Smooth muscle cell (in vitro differentiated cells): ENCODE data around the gene NANS. TPM values are rescaled to one million over a fixed set of nuclear protein-coding genes. Genes with fewer than 3 reads are reported as not detected.

Source experiments
- DNase-seq: peaks from one replicate; lab custom pipeline; 2025; ENCODE audit not compliant: unreplicated experiment; lab: John Stamatoyannopoulos, UW
- H2AFZ ChIP-seq: fragments of 200-600 bp; sonication (generic); 2 replicates; pipeline ENCODE4 v1.6.0; 2016; ENCODE audit warnings: antibody characterized with exemption, low read depth, mild to moderate bottlenecking
- H3F3A ChIP-seq: fragments of 200-600 bp; sonication (generic); 2 replicates; pipeline ENCODE4 v1.6.0; 2017; ENCODE audit warnings: antibody characterized with exemption, low read depth
- H3K27ac ChIP-seq: fragments of 200-600 bp; sonication (generic); 2 replicates; pipeline ENCODE4 v1.5.1; 2016; ENCODE audit warnings: low read depth, mild to moderate bottlenecking
- H3K27me3 ChIP-seq: fragments of 200-600 bp; sonication (generic); 2 replicates; pipeline ENCODE4 v1.6.1; 2016; ENCODE audit warnings: low read depth, mild to moderate bottlenecking
- H3K36me3 ChIP-seq: fragments of 200-600 bp; sonication (generic); 2 replicates; pipeline ENCODE4 v1.5.1; 2016; ENCODE audit warnings: low read depth
- H3K4me1 ChIP-seq: fragments of 200-600 bp; sonication (generic); 2 replicates; pipeline ENCODE4 v1.5.1; 2016; ENCODE audit warnings: low read depth
- H3K4me2 ChIP-seq: fragments of 200-600 bp; sonication (generic); 2 replicates; pipeline ENCODE4 v1.6.0; 2016; ENCODE audit warnings: mild to moderate bottlenecking
- H3K4me3 ChIP-seq: fragments of 200-600 bp; sonication (generic); 2 replicates; pipeline ENCODE4 v1.5.1; 2016; ENCODE audit warnings: mild to moderate bottlenecking
- H3K79me2 ChIP-seq: fragments of 200-600 bp; sonication (generic); 2 replicates; pipeline ENCODE4 v1.6.0; 2016; ENCODE audit warnings: low read depth, mild to moderate bottlenecking
- H3K9ac ChIP-seq: fragments of 200-600 bp; sonication (generic); 2 replicates; pipeline ENCODE4 v1.6.0; 2016; ENCODE audit warnings: low read depth
- H3K9me3 ChIP-seq: fragments of 200-600 bp; sonication (generic); replicated peaks from 2 replicates; pipeline ENCODE4 v1.5.1; 2016; ENCODE audit warnings: low read depth
- H4K20me1 ChIP-seq: fragments of 200-600 bp; sonication (generic); 2 replicates; pipeline ENCODE4 v1.6.0; 2016; ENCODE audit warnings: low read depth
- CTCF ChIP-seq: fragments of 200-600 bp; sonication (generic); IDR thresholded peaks from 2 replicates; pipeline ENCODE4 v1.5.1; 2017; ENCODE audit warnings: borderline replicate concordance, mild to moderate bottlenecking, antibody characterized with exemption; ENCODE audit not compliant: insufficient read depth, poor library complexity, severe bottlenecking
- WGBS: methylation state at CpG from one replicate; pipeline ENCODE4 v1.1.7; 2016; ENCODE audit warnings: low lambda C conversion rate; 5-methylcytosine and 5-hydroxymethylcytosine counted together
- polyA plus RNA-seq: library from polyadenylated mRNA; unstranded; fragments of >200 nt; fragmentation: Nextera tagmentation; extraction: Ambion mirVana; gene quantifications from 2 replicates; pipeline ENCODE4 v1.2.1, GENCODE V29; 2016
- total RNA-seq: library from RNA; depleted of rRNA; stranded (reverse); fragments of >200 nt; gene quantifications from 2 replicates; pipeline ENCODE4 v1.2.3, GENCODE V29; 2014

Gene NANS
- total and polyA plus RNA-seq, 2 experiments from 2014 or later, result 59.4 to 117 TPM

GRCh38 chr9:98083061-98083501 is 26.5 kb downstream of the NANS start:
- TF ChIP-seq CTCF, result no peak
- peaks cover 9% of the 10 kb centered on the region for H3F3A ChIP-seq
- no peaks in the 10 kb centered on the region for H3K9me3 ChIP-seq
- no peak overlapping the region for H3K27ac ChIP-seq
- no peaks in the 10 kb centered on the region for H3K4me1 ChIP-seq
- no peaks in the 10 kb centered on the region for H3K79me2 ChIP-seq
- H3K36me3 ChIP-seq, result no peaks in the 10 kb centered on the region
- no peak overlapping the region for H3K4me3 ChIP-seq
- no peak overlapping the region for H3K9ac ChIP-seq
- H2AFZ ChIP-seq, result no peak overlapping the region
- DNase-seq, result no peak
- no peak overlapping the region for H3K4me2 ChIP-seq
- peaks cover 5% of the 10 kb centered on the region for H4K20me1 ChIP-seq
- WGBS, result 100% methylated on average over 2 of the region's 2 CpGs
- no peaks in the 10 kb centered on the region for H3K27me3 ChIP-seq

GRCh38 chr9:98083566-98084183 is 27.1 kb downstream of the NANS start:
- no peak for DNase-seq
- Histone ChIP-seq H3K4me3 (no peak overlapping the region), H3K79me2 (no peaks in the 10 kb centered on the region), H3K27ac (no peak overlapping the region), H3K36me3 (no peaks in the 10 kb centered on the region), H4K20me1 (peaks cover 5% of the 10 kb centered on the region), H3F3A (peaks cover 9% of the 10 kb centered on the region), H2AFZ (no peak overlapping the region), H3K9ac (no peak overlapping the region), H3K9me3 (no peaks in the 10 kb centered on the region), H3K4me2 (no peak overlapping the region), H3K4me1 (no peaks in the 10 kb centered on the region), H3K27me3 (peaks cover 2% of the 10 kb centered on the region)
- 91% methylated on average over 7 of the region's 7 CpGs for WGBS
- TF ChIP-seq CTCF, result no peak

GRCh38 chr9:98084396-98084795 is 27.9 kb downstream of the NANS start:
- H4K20me1 ChIP-seq, result peaks cover 5% of the 10 kb centered on the region

More at GRCh38 chr9:98084396-98084795, 27.9 kb downstream of the NANS start:
- H3K27me3 ChIP-seq, result peaks cover 8% of the 10 kb centered on the region
- no peaks in the 10 kb centered on the region for H3K79me2 ChIP-seq
- no peak overlapping the region for H2AFZ ChIP-seq
- H3K27ac ChIP-seq, result no peak overlapping the region
- 79% methylated on average over 3 of the region's 3 CpGs for WGBS
- no peaks in the 10 kb centered on the region for H3K36me3 ChIP-seq
- peaks cover 9% of the 10 kb centered on the region for H3F3A ChIP-seq
- no peak overlapping the region for H3K9ac ChIP-seq
- DNase-seq, result no peak
- no peaks in the 10 kb centered on the region for H3K4me1 ChIP-seq
- no peaks in the 10 kb centered on the region for H3K9me3 ChIP-seq
- H3K4me3 ChIP-seq, result no peak overlapping the region
- H3K4me2 ChIP-seq, result no peak overlapping the region
- no peak for TF ChIP-seq CTCF
